PC-9 (cell line): ENCODE measurements around the gene NPPB.

Source experiments
- EZH2 ChIP-seq: fragments of 200-600 bp; sonication (generic); IDR thresholded peaks from 2 replicates; pipeline ENCODE4 v1.8.0; 2017; ENCODE audit warnings: antibody characterized with exemption, low read depth
- TF ChIP-seq, protein P1 (sequence below): fragments of 200-600 bp; sonication (generic); conservative IDR thresholded peaks from 2 replicates; pipeline ENCODE4 v1.6.1; 2017; ENCODE audit warnings: mixed run types, antibody characterized with exemption, mild to moderate bottlenecking, moderate library complexity

DNA sequence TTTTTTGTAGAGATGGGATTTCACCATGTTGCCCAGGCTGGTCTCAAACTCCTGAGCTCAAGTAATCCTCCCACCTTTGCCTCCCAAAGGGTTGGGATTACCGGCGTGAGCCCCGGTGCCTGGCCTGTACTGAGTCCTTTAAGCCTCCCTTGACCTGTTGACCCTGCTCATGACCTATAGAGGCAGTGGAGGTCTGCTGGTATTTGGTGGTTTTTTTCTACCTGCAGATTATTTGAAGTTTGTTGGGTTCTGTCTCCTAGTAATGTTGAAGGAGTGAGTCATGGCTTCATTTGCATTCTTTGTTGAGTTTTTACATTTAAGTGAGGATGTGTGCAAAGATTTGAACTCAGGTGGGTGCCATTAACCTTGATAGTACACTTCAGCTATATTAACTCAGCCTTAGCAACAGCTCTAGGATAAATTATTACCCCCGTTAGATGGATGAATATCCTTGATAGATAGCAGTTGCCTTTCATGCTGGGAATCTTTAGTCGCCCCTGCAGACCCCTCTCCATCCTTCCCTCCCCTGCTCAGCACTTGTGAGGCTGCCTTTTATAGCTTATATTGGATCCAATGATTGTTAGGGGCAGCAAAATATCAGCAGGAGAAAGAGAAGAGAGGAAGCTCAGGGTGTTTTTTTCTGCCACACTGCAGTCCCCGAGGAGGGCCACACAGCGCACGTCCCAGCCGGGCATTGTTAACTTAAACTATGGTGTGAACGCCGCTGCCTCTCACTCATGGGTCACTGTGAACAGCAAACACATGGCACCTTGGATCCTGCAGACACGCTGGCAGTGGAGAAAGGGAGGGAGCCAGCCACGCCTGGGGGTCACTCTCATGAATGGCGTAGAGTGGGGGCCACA, 14.9 kb upstream of the NPPB start:
- TF ChIP-seq, protein P1, sequence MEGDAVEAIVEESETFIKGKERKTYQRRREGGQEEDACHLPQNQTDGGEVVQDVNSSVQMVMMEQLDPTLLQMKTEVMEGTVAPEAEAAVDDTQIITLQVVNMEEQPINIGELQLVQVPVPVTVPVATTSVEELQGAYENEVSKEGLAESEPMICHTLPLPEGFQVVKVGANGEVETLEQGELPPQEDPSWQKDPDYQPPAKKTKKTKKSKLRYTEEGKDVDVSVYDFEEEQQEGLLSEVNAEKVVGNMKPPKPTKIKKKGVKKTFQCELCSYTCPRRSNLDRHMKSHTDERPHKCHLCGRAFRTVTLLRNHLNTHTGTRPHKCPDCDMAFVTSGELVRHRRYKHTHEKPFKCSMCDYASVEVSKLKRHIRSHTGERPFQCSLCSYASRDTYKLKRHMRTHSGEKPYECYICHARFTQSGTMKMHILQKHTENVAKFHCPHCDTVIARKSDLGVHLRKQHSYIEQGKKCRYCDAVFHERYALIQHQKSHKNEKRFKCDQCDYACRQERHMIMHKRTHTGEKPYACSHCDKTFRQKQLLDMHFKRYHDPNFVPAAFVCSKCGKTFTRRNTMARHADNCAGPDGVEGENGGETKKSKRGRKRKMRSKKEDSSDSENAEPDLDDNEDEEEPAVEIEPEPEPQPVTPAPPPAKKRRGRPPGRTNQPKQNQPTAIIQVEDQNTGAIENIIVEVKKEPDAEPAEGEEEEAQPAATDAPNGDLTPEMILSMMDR = no peak
- no peak for TF ChIP-seq EZH2
